ENCODE results near the gene C13orf46.

GRCh38 chr13:113954046-113954835 lies 19.6 kb downstream of the C13orf46 start:
- TF ChIP-seq POLR2A (IDR thresholded peaks at IDR 0.05; ENCODE audit: low read depth, low read length), result no peak
- TF ChIP-seq TAF1 (IDR thresholded peaks at IDR 0.05; ENCODE audit: low read depth, low read length), result no peak

Measured in GM12891 (cell line).